GM21367 (cell line): ENCODE data around the gene PIP5K1C.

Experiments
- ATAC-seq: cut with Tn5 transposase; IDR thresholded peaks from one replicate; pipeline ENCODE4 v1.9.1; 2021; ENCODE audit not compliant: unreplicated experiment

The PIP5K1C gene

GRCh38 chr19:3664879-3665642, 35.2 kb downstream of the PIP5K1C start:
- no peak for ATAC-seq

DNA sequence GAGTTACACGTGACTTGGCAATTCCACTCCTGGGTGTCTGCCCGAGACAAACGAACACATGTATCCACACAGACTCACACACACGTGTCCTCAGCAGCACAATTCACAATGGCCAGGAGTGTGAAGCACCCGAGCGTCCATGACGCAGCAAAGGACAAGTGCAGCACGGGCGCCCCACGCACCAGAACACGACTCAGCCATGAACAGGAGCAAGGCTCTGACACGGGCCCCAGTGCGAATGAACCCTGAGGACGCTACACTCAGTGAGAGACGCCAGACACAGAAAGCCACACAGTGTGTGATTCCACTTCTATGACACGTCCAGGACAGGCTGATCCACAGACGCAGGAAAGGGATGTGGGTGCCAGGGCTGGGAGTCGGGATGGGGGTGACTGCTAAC, 36.4 kb downstream of the PIP5K1C start:
- ATAC-seq: no peak

GRCh38 chr19:3661284-3662238, 38.7 kb downstream of the PIP5K1C start:
- ATAC-seq: no peak

GRCh38 chr19:3660493-3661219, 39.6 kb downstream of the PIP5K1C start:
- ATAC-seq: no peak

DNA sequence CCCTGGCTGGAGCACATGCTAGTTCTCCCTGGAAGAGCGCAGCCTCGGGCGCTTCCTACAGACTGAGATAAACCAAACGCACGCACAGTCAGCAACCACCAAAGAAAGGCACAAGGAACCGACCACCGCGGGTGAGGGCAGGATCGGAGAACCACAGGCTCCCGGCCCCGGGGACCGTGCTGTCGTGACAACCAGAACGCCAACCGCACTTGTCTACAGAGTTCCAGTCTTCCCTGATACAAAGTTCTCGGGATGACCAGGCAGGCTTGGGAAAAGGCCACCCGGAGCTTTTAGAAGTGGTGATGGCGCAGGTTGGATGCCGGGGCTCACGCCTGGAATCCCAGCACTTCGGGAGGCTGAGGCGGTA, 40.5 kb downstream of the PIP5K1C start:
- ATAC-seq: no peak

DNA sequence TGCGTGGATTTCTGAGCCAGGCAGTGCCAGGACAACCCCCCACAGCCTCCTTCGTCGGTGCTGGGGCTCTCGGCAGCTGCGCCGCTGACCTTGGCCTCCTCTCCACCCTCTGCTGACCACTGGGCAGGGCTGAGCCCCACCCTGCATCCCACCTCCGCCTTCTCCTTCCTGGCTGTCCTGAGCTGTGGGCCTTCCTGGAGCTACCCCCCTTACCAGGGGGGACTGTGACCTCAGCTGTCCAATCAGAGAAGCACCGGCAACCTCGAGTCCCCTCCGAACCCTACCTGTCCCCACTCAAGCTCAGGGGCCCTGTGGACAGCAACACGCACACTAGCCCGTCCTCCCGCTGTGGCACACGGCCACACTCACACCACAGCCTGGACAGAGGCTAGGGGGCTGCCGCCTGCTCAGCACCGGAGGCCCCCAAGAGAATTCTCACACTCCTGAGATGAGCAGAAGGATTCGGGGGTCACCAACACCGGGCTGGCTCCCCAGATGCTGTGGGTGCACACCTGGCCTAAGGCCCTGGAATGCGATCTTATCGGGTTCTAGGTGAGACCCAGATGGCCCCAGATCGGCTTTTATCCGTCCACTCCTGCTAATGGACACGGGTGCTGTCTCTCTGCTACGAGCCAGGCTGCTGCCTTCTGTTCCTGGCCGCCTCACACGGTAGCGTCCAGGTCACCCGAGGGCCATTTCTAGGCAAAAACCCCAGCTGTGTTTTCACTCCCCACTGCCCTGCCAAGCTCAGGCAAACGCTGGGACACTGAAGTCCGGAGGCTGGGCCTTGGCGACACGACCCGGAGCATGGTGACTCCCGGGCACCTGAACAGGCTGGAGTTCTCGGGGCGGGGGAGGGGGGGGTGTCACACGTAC, 41.2 kb downstream of the PIP5K1C start:
- ATAC-seq: no peak

GRCh38 chr19:3658004-3658869, 42.0 kb downstream of the PIP5K1C start:
- ATAC-seq: no peak

DNA sequence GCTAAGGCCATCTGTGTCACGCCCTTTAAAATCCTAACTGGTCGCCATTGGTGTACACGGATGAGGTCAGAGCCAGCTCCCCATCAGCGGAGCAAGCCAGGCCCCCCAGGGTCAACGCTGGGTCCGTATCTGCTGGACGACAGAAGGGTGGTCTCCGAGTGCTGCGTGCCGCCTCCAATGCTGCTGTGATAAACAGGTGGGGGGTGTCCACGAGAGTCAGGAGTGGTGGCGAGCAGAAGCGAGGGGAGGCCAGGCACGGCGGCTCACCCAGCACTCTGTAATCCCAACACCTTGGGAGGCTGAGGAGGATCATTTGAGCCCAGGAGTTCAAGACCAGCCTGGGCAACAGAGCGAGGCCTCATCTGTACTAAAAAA, 42.9 kb downstream of the PIP5K1C start:
- ATAC-seq: no peak

DNA sequence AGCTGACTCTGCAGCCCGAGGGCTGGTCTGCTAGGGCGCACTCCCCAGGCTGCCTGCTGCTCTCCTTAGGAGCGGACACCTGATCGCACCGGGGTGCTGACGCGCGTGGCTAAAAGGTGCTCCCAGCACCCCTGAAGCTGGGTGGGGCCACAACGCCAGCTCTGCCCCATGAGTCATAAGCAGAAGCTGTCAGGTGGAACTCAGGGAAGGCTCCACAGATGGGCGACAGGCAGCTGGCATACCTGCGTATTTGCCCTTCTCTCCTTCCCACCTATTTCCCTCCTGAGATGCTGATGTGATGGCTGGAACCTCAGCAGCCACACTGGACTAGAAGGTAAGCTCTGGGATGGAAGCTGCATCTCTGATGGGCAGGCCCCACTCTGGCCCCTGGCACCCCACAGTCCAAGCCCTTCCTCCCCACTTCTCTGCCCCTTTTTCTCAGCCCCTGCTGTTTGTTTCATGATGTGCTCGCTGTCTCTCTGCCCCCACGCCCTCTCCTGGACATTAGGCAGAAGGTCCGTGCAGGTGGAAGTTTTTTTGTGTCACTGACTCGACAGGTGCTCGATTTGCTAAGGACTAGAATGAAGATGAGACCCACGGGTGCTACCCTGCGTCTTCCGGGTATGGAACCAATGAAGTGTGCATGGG, 43.4 kb downstream of the PIP5K1C start:
- ATAC-seq: no peak

DNA sequence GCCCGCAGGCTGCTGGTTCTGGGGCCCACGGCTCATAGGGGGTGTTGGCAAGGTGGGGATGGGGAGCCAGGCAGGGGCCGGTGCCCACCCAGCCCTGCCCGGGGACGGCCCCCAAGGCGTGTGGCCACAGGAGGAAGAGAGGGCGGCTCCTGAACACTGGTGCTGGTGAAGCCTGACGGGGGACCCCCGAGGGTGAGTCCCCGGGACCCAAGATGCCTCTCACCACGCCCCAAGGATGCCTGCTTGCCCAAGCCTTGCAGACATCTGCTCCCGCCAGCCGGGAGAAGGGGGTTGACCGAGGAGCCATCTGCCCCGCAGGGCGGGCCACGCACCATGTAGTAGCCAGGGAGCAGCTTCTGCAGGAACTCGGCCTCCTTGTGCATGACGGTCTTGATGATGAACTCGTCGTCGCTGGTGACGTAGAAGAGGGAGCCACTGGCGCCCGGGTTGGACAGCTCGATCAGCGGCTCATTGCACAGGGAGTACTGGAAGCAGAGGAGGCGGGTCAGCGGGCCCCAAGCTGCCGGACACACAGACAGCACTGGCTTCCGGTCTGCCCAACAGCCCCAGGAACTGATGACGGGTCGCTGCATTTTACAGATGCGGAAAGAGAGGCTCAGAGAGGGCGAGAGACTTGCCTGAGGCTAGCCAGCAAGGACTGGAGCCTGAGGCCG, 44.1 kb downstream of the PIP5K1C start:
- no peak for ATAC-seq

- ATAC-seq: no peak
Measured at GRCh38 chr19:3655402-3656072, 44.7 kb downstream of the PIP5K1C start.

- no peak for ATAC-seq
Measured at GRCh38 chr19:3653865-3654513, 46.3 kb downstream of the PIP5K1C start.

- no peak for ATAC-seq
Measured at GRCh38 chr19:3653081-3653795, 47.0 kb downstream of the PIP5K1C start.

GRCh38 chr19:3652422-3652821, 47.8 kb downstream of the PIP5K1C start:
- no peak for ATAC-seq

DNA sequence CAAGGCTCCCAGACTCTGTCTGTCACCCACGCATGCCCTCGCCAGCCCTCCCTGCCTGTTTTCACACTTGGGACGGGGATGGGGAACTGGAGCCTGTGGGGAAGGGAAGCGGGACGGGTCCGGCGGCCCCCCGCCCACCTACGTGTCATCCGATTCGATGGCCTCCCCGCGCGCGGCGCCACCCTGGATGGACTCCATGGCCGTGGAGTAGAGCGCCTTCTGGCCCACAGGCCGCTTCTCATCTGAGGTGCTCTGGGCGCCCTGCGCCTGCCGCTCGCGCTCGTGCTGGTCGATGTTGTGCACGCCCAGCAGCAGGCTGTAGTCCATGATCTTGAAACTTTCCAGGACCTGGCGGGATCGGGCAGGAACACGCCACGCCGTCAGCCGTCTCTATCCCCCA, 48.6 kb downstream of the PIP5K1C start:
- no peak for ATAC-seq

GRCh38 chr19:3649888-3650287, 50.4 kb downstream of the PIP5K1C start:
- no peak for ATAC-seq
